Vagina (tissue), 2 donors: ENCODE results near the gene RSRC2.

ENCODE experiments used
- CTCF ChIP-seq, 3 experiments: fragments of 450-650 bp in 2 of 3; fragments of 200-600 bp in 1 of 3; sonication (generic) in 1 of 3; IDR thresholded peaks; one replicate each; pipeline ENCODE4 v1.5.1; 2017 to 2019; ENCODE audit warnings: antibody characterized with exemption in 3 of 3, mild to moderate bottlenecking in 2 of 3, moderate library complexity in 2 of 3
- POLR2AphosphoS5 ChIP-seq, 2 donors: sonication (generic); formaldehyde crosslinking; IDR thresholded peaks; one replicate each; pipeline ENCODE4 v1.9.0; 2017; ENCODE audit warnings: antibody characterized with exemption in 2 of 2, mild to moderate bottlenecking in 2 of 2, low read depth in 1 of 2; ENCODE audit not compliant: insufficient read depth in 1 of 2

- TF ChIP-seq CTCF (IDR thresholded peaks at IDR 0.05) (no peak), POLR2AphosphoS5 (IDR thresholded peaks at IDR 0.05; ENCODE audit: insufficient read depth in 1 of 2, low read depth in 1 of 2) (no peak)
Observed at GRCh38 chr12:122489038-122489437, 37.7 kb downstream of the RSRC2 start.
